ENCODE results near the gene PCSK5. TPM values are rescaled to one million over a fixed set of nuclear protein-coding genes. Genes with fewer than 3 reads are reported as not detected.

Gene PCSK5
- total RNA-seq, 5 donors from 2014 or later (not counting 1 experiment from before 2014, with no cell fraction given) = 9.1 to 24.1 (median 12.7) TPM

DNA sequence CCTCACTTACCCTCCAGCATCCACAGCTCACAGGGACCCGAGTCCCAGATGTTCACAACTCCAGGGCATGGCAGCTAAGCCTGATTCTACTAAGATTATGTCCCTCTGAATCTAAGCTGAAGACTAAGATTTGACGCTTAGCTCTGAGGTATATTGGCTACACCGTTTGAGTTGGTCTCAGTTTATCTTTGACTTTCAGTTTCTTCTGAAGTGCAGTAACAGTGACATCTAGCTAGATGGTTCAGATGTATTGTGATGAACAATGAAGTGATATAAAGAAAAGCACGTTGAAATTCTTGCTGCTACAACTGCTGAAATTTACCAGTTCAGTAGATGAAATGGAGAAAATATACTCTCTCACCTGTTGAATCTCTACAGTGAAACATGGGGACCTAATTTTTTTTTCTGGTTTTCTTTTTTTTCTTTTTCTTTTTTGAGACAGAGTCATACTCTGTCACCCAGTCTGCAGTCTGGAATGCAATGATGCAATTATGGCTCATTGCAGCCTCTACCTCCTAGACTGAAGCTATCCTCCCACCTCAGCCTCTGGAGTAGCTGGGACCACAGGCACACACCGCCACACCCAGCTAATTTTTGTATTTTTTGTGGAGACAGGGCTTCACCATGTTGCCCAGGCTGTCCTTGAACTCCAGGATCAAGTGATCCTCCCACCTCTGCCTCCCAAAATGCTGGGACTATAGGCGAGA, 488.0 kb downstream of the PCSK5 start:
- Mint-ChIP-seq H3K4me1 (no peaks in the 10 kb centered on the region), H3K9me3 (no peaks in the 10 kb centered on the region), H3K36me3 (peaks cover 13% of the 10 kb centered on the region), H3K27ac (no peak overlapping the region), H3K4me3 (no peak overlapping the region), H3K27me3 (peaks cover 0 to 4% of the 10 kb centered on the region in 2 donors)
- no peak for DNase-seq
- Histone ChIP-seq H3K9me3 (no peaks in the 10 kb centered on the region), H3K27ac (ENCODE audit: low read length) (no peak overlapping the region), H3K4me1 (ENCODE audit: control insufficient read depth in 1 of 2, extremely low read depth in 1 of 2, insufficient read depth in 2 of 2, low read length in 2 of 2) (no peaks in the 10 kb centered on the region), H3K27me3 (replicated peaks in 1 of 2; ENCODE audit: control insufficient read depth in 2 of 2, extremely low read depth in 1 of 2, insufficient read depth in 2 of 2, low read length in 1 of 2) (no peaks in the 10 kb centered on the region), H3K4me3 (ENCODE audit: control insufficient read depth in 1 of 2, extremely low read depth in 1 of 2, low read length in 1 of 2) (no peak overlapping the region), H3K36me3 (ENCODE audit: control insufficient read depth in 2 of 2, extremely low read depth in 1 of 2, insufficient read depth in 1 of 2, low read length in 1 of 2) (no peaks in the 10 kb centered on the region)
- POLR2A ChIA-PET = no interaction called here
- ATAC-seq (replicated peaks in 1 of 4) = peak in 1 of 4 experiments; percentile 5
- 80% methylated on average over 3 of the region's 6 CpGs for WGBS (ENCODE audit: insufficient coverage)
- CTCF ChIA-PET = interaction anchor here in 1 of 2 donors (0.6 to 0.7 kb wide), 2 partner anchors 13 to 28 kb away, joined by 3 read pairs; no protein-coding TSS in a partner anchor

GRCh38 chr9:76379494-76379893, 489.0 kb downstream of the PCSK5 start:
- Mint-ChIP-seq H3K9me3 (no peaks in the 10 kb centered on the region), H3K27ac (no peak overlapping the region), H3K4me1 (no peaks in the 10 kb centered on the region), H3K36me3 (peaks cover 18% of the 10 kb centered on the region), H3K27me3 (peaks cover 0 to 4% of the 10 kb centered on the region in 2 donors), H3K4me3 (no peak overlapping the region)
- no peak overlapping the region for H3K27ac ChIP-seq (ENCODE audit: low read length)
- no peak for ATAC-seq (replicated peaks in 1 of 4)
- H3K36me3 ChIP-seq (ENCODE audit: control insufficient read depth in 2 of 2, extremely low read depth in 1 of 2, insufficient read depth in 1 of 2, low read length in 1 of 2) = peaks cover 0 to 2% of the 10 kb centered on the region in 2 donors
- ChIA-PET POLR2A (no interaction called here), CTCF (interaction anchor here in 1 of 2 donors (0.6 kb wide), 1 partner anchor 14 kb away, joined by 3 read pairs; no protein-coding TSS in a partner anchor)
- no peaks in the 10 kb centered on the region for H3K9me3 ChIP-seq
- H3K4me1 ChIP-seq (ENCODE audit: control insufficient read depth in 1 of 2, extremely low read depth in 1 of 2, insufficient read depth in 2 of 2, low read length in 2 of 2) = no peaks in the 10 kb centered on the region
- WGBS (ENCODE audit: insufficient coverage) = 100% methylated on average over 1 of the region's 2 CpGs
- no peak for DNase-seq
- H3K4me3 ChIP-seq (ENCODE audit: control insufficient read depth in 1 of 2, extremely low read depth in 1 of 2, low read length in 1 of 2) = no peak overlapping the region
- no peaks in the 10 kb centered on the region for H3K27me3 ChIP-seq (replicated peaks in 1 of 2; ENCODE audit: control insufficient read depth in 2 of 2, extremely low read depth in 1 of 2, insufficient read depth in 2 of 2, low read length in 1 of 2)

- H3K9me3 Mint-ChIP-seq = peaks cover 0 to 5% (median 0%) of the 10 kb centered on the region in 3 donors
- POLR2A ChIA-PET = no interaction called here
Measured at GRCh38 chr9:76390656-76391055, 500.2 kb downstream of the PCSK5 start.

DNA sequence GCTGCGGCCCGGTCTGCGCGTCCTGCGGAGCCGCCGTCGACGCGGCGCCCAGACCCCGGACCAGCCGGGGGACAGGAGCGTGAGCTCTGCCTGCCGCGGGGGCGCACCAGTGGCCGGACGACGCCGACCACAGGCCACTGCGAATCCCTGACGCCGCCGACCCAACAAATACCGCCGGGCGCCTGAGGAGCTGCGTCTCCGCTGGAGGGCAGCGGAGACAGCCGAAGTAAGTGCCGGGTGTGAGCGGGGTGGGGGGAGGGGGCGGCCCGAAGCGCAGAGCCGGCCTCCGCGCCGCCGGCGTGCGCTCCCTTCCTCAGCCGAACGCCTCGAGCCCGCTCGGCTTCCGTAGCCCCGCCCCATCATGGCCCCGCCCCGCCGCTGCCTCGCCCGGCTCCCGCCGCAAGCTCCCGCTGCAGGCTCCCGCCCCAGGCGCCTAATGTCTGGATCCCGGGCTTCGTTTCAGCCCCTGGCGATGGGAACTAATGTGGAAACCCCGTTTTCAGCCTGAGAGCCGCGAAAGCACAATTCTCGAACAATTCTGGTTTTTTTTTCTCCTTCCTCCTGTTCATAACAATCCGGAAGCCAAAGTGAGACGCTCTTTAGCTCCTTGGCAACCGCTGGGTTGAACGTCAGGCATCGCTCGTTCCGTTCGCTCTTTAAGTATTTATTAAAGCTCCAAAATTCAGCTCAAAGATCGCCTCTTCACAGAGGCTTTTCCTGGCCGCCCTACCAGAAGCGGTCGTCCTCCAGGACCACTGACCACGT, 503.9 kb downstream of the PCSK5 start, which contains the start of gene RFK:
RFK (minus strand) TSS at position 232 of the 765 bp plus-strand sequence. CDS start 255 bp downstream, outside the sequence.
- POLR2A ChIA-PET = interaction anchor here (0.6 to 1.1 kb wide), 6 partner anchors 11 to 1366 kb away, joined by 3 to 5 read pairs (median 4); partner anchors contain the start of genes CARNMT1 (in 1 of the 2), NMRK1 (in 1 of the 2), OSTF1 (in 1 of the 2) and VPS13A (in 1 of the 2)

More at GRCh38 chr9:76390656-76391055, 500.2 kb downstream of the PCSK5 start:
- Mint-ChIP-seq H3K27ac (no peak overlapping the region), H3K4me3 (no peak overlapping the region), H3K4me1 (peaks cover 35 to 42% (median 38%) of the 10 kb centered on the region in 3 donors), H3K36me3 (peaks cover 30% of the 10 kb centered on the region), H3K27me3 (no peaks in the 10 kb centered on the region)
- CTCF ChIA-PET = interaction anchor here (0.6 to 1.1 kb wide), 3 partner anchors 10 to 59 kb away, joined by 3 read pairs; no protein-coding TSS in a partner anchor
- H3K36me3 ChIP-seq (ENCODE audit: control insufficient read depth in 2 of 2, extremely low read depth in 1 of 2, insufficient read depth in 1 of 2, low read length in 1 of 2) = peaks cover 8 to 20% of the 10 kb centered on the region in 2 donors
- H3K9me3 ChIP-seq = no peaks in the 10 kb centered on the region
- H3K4me1 ChIP-seq (ENCODE audit: control insufficient read depth in 1 of 2, extremely low read depth in 1 of 2, insufficient read depth in 2 of 2, low read length in 2 of 2) = peaks cover 4 to 21% of the 10 kb centered on the region in 2 experiments
- WGBS (ENCODE audit: insufficient coverage) = no CpG with 5 or more reads among the region's 1 CpG
- H3K27ac ChIP-seq (ENCODE audit: low read length) = no peak overlapping the region
- H3K4me3 ChIP-seq (ENCODE audit: control insufficient read depth in 1 of 2, extremely low read depth in 1 of 2, low read length in 1 of 2) = no peak overlapping the region
- DNase-seq (no peak), ATAC-seq (replicated peaks in 1 of 4) (no peak)
- H3K27me3 ChIP-seq (replicated peaks in 1 of 2; ENCODE audit: control insufficient read depth in 2 of 2, extremely low read depth in 1 of 2, insufficient read depth in 2 of 2, low read length in 1 of 2) = peaks cover 0 to 3% of the 10 kb centered on the region in 2 experiments

GRCh38 chr9:76394960-76395252, 504.4 kb downstream of the PCSK5 start:
- H3K27me3 Mint-ChIP-seq = no peaks in the 10 kb centered on the region
- ATAC-seq (replicated peaks in 1 of 4) (peak; percentile 46 to 69 (median 48)), DNase-seq (peak in 27 of 35 experiments; percentile 36 to 73 (median 46))
- Histone ChIP-seq H3K27me3 (replicated peaks in 1 of 2; ENCODE audit: control insufficient read depth in 2 of 2, extremely low read depth in 1 of 2, insufficient read depth in 2 of 2, low read length in 1 of 2) (peaks cover 0 to 3% of the 10 kb centered on the region in 2 experiments), H3K36me3 (ENCODE audit: control insufficient read depth in 2 of 2, extremely low read depth in 1 of 2, insufficient read depth in 1 of 2, low read length in 1 of 2) (peaks cover 0 to 2% of the 10 kb centered on the region in 2 donors), H3K27ac (ENCODE audit: low read length) (peak overlapping the region; percentile 85), H3K9me3 (no peaks in the 10 kb centered on the region), H3K4me3 (ENCODE audit: control insufficient read depth in 1 of 2, extremely low read depth in 1 of 2, low read length in 1 of 2) (peak overlapping the region; percentile 98), H3K4me1 (ENCODE audit: control insufficient read depth in 1 of 2, extremely low read depth in 1 of 2, insufficient read depth in 2 of 2, low read length in 2 of 2) (peaks cover 4 to 21% of the 10 kb centered on the region in 2 experiments)
- H3K9me3 Mint-ChIP-seq = peaks cover 0 to 5% (median 0%) of the 10 kb centered on the region in 3 donors
- POLR2A ChIA-PET = interaction anchor here (1.1 kb wide), 4 partner anchors 11 to 1367 kb away, joined by 3 to 5 read pairs (median 4); partner anchors contain the start of genes CARNMT1 (in 1 of the 2), NMRK1 (in 1 of the 2), OSTF1 (in 1 of the 2) and VPS13A (in 1 of the 2)
- CTCF ChIA-PET = interaction anchor here (0.5 to 1.6 kb wide), 13 partner anchors 8 to 1366 kb away, joined by 3 to 13 read pairs (median 3); partner anchors contain the start of gene VPS13A (in 1 of the 2)
- peaks cover 32 to 40% (median 33%) of the 10 kb centered on the region in 3 donors for H3K4me1 Mint-ChIP-seq
- H3K36me3 Mint-ChIP-seq = peaks cover 11% of the 10 kb centered on the region
- 0% methylated on average over 3 of the region's 11 CpGs for WGBS (ENCODE audit: insufficient coverage)
- H3K27ac Mint-ChIP-seq = peak overlapping the region; percentile 98 to 99
- peak overlapping the region; percentile 91 to 99 (median 95) for H3K4me3 Mint-ChIP-seq

More for the DNA sequence above, 503.9 kb downstream of the PCSK5 start, which contains the start of gene RFK:
- no peaks in the 10 kb centered on the region for H3K27me3 Mint-ChIP-seq
- Histone ChIP-seq H3K36me3 (ENCODE audit: control insufficient read depth in 2 of 2, extremely low read depth in 1 of 2, insufficient read depth in 1 of 2, low read length in 1 of 2) (peaks cover 0 to 2% of the 10 kb centered on the region in 2 donors), H3K9me3 (no peaks in the 10 kb centered on the region), H3K4me3 (ENCODE audit: control insufficient read depth in 1 of 2, extremely low read depth in 1 of 2, low read length in 1 of 2) (peak within 1 kb of the TSS; percentile 98), H3K27ac (ENCODE audit: low read length) (peak within 1 kb of the TSS; percentile 85), H3K4me1 (ENCODE audit: control insufficient read depth in 1 of 2, extremely low read depth in 1 of 2, insufficient read depth in 2 of 2, low read length in 2 of 2) (peaks cover 4 to 21% of the 10 kb centered on the region in 2 experiments), H3K27me3 (replicated peaks in 1 of 2; ENCODE audit: control insufficient read depth in 2 of 2, extremely low read depth in 1 of 2, insufficient read depth in 2 of 2, low read length in 1 of 2) (peaks cover 0 to 3% of the 10 kb centered on the region in 2 experiments)
- ATAC-seq (replicated peaks in 1 of 4) (peak; percentile 87 to 95 (median 92)), DNase-seq (peak; percentile 78 to 95 (median 90))
- peak within 1 kb of the TSS; percentile 91 to 99 (median 95) for H3K4me3 Mint-ChIP-seq
- under 1% methylated on average over 72 of the region's 81 CpGs for WGBS (ENCODE audit: insufficient coverage)
- H3K9me3 Mint-ChIP-seq = peaks cover 0 to 5% (median 0%) of the 10 kb centered on the region in 3 donors
- peaks cover 11% of the 10 kb centered on the region for H3K36me3 Mint-ChIP-seq
- peak within 1 kb of the TSS; percentile 98 to 99 for H3K27ac Mint-ChIP-seq
- H3K4me1 Mint-ChIP-seq = peaks cover 32 to 40% (median 33%) of the 10 kb centered on the region in 3 donors
- CTCF ChIA-PET = interaction anchor here (0.5 to 1.6 kb wide), 20 partner anchors 9 to 1366 kb away, joined by 3 to 13 read pairs (median 3); partner anchors contain the start of genes GCNT1 (in 1 of the 2) and VPS13A (in 1 of the 2)
